Liver (tissue), 3 donors: ENCODE data around the gene WDHD1.

Experiments
- ATF3 ChIP-seq: IDR thresholded peaks from 2 replicates; pipeline ENCODE4 v1.6.1; 2016; ENCODE audit warnings: antibody characterized with exemption
- CTCF ChIP-seq: fragments of 150-350 bp; IDR thresholded peaks from 2 replicates; pipeline ENCODE4 v1.5.1; 2017; ENCODE audit warnings: improper control_type of control experiment, low read depth, low read length; ENCODE audit not compliant: missing input control
- EGR1 ChIP-seq, 2 donors: IDR thresholded peaks; 2 replicates each; pipeline ENCODE4 v1.6.1; 2016 to 2018; ENCODE audit warnings: antibody characterized with exemption in 2 of 2, low read depth in 2 of 2
- FOXA1 ChIP-seq: IDR thresholded peaks from 2 replicates; pipeline ENCODE4 v1.6.1; 2016; ENCODE audit warnings: antibody characterized with exemption
- FOXA2 ChIP-seq: IDR thresholded peaks from 2 replicates; pipeline ENCODE4 v1.6.1; 2016; ENCODE audit warnings: antibody characterized with exemption
- GABPA ChIP-seq, 2 donors: IDR thresholded peaks in 1 of 2; conservative IDR thresholded peaks in 1 of 2; 2 replicates each; pipeline ENCODE4 v1.6.1; 2016; ENCODE audit warnings: antibody characterized with exemption in 2 of 2, mild to moderate bottlenecking in 1 of 2, moderate library complexity in 1 of 2
- HNF4A ChIP-seq, 2 donors: conservative IDR thresholded peaks; 2 replicates each; pipeline ENCODE4 v1.6.1; 2016; ENCODE audit warnings: antibody characterized with exemption in 2 of 2, mild to moderate bottlenecking in 2 of 2
- HNF4G ChIP-seq: IDR thresholded peaks from 2 replicates; pipeline ENCODE4 v1.6.1; 2016; ENCODE audit warnings: antibody characterized with exemption
- JUND ChIP-seq, 2 donors: IDR thresholded peaks; 2 replicates each; pipeline ENCODE4 v1.6.1; 2016; ENCODE audit warnings: antibody characterized with exemption in 2 of 2
- RAD21 ChIP-seq, 2 donors: IDR thresholded peaks; 2 replicates each; pipeline ENCODE4 v1.6.1; 2016; ENCODE audit warnings: antibody characterized with exemption in 2 of 2, mild to moderate bottlenecking in 2 of 2
- RXRA ChIP-seq, 2 donors: IDR thresholded peaks; 2 replicates each; pipeline ENCODE4 v1.6.1; 2017 to 2018; ENCODE audit warnings: antibody characterized with exemption in 2 of 2, mild to moderate bottlenecking in 1 of 2
- SP1 ChIP-seq: IDR thresholded peaks from 2 replicates; pipeline ENCODE4 v1.6.1; 2018; ENCODE audit warnings: antibody characterized with exemption, mild to moderate bottlenecking
- TAF1 ChIP-seq: conservative IDR thresholded peaks from 2 replicates; pipeline ENCODE4 v1.6.1; 2016; ENCODE audit warnings: antibody characterized with exemption, mild to moderate bottlenecking
- TF ChIP-seq, protein P1 (sequence below): IDR thresholded peaks from 2 replicates; pipeline ENCODE4 v1.6.1; 2016; ENCODE audit warnings: antibody characterized with exemption
- donor health status: healthy.
- donor health status: healthy.

DNA sequence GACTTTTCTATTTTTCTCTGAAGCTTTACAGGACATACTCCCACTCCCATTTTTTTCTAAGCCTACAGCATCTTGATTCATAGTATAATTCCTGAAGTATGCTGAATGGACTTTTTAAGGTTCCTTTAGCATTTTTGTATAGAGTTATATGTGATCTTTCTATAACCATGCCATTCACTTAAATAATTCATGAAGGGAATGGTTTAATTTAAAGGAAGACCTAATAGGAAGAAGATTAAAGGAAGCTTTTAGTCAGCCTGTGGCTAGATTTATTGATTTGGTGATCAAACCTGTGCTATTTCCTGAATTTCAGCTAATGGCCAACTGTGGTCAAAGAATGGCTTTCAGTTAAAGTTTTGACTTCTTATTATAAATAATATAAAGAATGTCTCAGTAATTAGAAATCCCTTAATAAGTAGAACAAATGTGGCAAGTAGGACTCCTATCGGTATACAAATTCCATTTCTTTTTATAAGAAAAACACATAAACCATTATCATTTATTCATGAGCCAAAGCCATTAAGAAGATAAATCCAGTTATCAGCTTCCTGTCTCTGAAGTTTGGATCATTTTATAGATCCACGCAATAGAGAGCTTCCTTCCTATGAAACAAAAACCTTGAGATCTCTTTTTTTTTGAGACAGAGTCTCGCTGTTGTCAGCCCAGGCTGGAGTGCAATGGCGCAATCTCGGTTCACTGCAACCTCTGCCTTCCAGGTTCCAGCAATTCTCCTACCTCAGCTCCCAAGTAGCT is 20.6 kb upstream of the WDHD1 start:
- TF ChIP-seq EGR1 (IDR thresholded peaks at IDR 0.05; ENCODE audit: low read depth in 2 of 2) (no peak), CTCF (no peak), RXRA (IDR thresholded peaks at IDR 0.05) (no peak), GABPA (IDR thresholded peaks at IDR 0.05 in 1 of 2, conservative IDR thresholded peaks at IDR 0.05 in 1 of 2) (no peak), TAF1 (no peak), RAD21 (IDR thresholded peaks at IDR 0.05) (no peak), FOXA2 (no peak), HNF4A (conservative IDR thresholded peaks at IDR 0.05) (no peak), ATF3 (no peak), HNF4G (no peak), JUND (IDR thresholded peaks at IDR 0.05) (no peak), FOXA1 (no peak), SP1 (no peak)
- TF ChIP-seq, protein P1, sequence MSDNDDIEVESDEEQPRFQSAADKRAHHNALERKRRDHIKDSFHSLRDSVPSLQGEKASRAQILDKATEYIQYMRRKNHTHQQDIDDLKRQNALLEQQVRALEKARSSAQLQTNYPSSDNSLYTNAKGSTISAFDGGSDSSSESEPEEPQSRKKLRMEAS, result no peak
